GM21786 (cell line): ENCODE measurements around the gene ASB5.
"Not testable (repeated sequence)": the region's sequence is repeated elsewhere in the genome, so short reads cannot be mapped to it uniquely, and the experiment has no call there.

Experiments
- ATAC-seq: cut with Tn5 transposase; IDR thresholded peaks from one replicate; pipeline ENCODE4 v1.9.1; 2021; ENCODE audit not compliant: unreplicated experiment

The ASB5 gene

DNA sequence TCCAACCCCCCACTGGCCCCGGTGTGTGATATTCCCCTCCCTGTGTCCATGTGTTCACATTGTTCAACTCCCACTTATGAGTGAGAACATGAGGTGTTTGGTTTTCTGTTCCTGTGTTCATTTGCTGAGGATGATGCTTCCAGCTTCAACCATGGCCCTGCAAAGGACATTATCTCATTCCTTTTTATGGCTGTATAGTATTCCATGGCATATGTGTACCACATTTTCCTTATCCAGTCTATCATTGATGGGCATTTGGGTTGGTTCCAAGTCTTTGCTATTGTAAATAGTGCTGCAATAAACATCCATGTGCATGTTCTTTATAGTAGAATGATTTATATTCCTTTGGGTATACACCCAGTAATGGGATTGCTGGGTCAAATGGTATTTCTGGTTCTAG lies 10.5 kb upstream of the ASB5 start:
- ATAC-seq: not testable (repeated sequence)

DNA sequence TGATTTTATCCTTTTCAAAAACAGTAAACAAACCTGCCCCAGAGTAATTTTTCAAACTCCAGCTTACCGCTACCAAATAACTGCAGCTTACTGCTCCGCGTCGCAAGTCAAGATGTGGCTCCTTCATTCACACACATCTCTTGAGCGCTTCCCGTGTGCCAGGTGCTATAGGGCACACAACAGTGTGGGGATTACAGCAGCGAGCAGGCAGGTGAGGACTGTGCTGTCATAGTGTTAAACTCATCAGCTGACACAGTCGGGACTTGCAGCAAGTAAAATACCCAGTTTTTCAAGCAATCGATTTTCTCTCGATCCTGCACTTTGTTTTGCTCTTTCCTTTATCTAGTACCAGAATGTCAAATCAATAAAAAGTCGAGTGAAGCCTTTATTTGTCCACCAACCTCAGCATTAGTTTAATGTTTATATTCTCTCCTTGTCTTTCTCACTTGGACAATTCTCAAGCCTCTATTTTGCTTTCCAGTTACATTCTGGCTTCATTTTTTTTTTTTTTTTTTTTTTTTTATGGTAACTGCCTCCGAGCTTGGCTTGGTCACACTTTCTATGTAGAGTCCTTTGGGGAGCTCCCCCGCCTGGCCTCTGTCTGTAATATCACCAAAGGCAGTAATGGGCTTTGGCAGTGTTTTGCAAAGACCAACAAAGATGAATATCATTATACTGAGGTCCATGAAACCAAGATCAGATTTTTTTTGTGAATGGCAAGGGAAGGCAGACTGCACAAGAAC lies 8.3 kb upstream of the ASB5 start:
- ATAC-seq: peak; percentile 78

DNA sequence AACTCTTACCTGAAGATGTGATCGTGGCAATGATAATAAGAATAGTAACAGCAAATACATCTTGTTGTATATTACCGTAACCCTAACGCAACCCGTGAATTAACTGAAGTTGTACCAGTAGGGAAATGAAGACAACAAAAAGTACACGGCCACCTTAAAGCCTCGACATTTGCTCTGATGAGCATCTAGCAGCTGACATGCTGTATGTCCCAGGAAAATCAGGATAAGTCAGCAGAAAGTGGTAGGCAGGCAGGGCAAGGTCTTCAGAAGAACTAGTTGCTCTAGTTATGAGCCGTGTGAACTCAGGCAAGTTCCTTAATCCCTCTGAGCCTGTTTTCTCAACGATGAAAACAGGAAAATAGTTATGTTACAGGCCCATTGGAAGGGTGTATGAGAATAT lies 7.7 kb upstream of the ASB5 start:
- ATAC-seq: no peak

DNA sequence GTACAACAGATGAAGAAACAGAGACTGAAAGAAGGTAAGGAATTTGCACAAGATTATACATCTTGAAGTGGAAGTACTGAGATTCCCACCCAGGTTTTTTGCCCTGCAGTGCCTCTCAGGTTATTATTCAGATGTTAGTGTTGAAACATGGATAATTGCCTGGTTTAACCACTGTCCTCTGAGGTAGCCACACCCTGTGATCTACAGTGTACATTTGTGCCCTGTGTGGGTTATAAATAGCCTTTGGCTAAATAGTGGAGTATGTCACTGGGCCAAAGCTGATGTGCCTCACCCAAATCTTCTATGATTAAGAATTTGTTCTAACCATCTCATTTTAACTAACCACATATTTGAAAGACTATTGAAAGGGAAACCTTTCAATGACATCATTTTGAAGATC lies 5.4 kb upstream of the ASB5 start:
- ATAC-seq: no peak

DNA sequence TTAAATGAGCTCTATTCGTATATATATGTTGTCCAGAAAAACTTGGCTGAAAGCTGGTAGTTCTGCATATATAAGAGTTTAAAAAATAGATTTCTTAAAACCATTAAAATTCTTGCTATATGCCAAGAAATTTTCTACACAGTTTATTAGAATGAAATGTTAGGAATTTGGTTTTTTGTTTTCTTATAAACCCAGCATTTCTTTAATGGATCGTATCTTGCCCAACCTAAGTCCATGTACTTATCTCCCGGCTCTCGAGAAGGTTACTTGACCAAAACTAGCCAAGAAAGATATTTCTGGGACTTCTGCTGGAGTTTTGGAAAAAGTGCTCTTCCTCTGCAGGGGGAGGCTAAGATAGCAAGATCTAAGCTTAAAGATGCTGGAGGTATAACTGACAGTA lies 4.7 kb upstream of the ASB5 start:
- no peak for ATAC-seq

DNA sequence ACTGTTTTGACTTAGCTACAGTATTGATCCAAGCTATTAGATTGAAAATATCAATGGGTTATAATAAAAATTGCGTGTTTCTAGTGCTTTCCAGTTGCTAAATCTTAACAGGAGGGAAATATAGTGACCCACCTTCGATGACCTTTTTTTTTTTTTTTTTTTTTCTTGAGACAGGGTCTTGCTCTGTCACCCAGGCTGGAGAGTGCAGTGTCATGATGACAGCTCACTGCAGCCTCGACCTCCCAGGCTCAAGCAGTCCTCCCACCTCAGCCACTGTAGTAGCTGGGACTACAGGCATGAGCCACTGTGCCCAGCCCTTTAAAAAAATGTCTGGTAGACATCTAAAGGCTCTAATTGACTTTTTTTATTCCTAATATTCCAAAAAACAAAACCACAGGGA lies 3.8 kb upstream of the ASB5 start:
- ATAC-seq: no peak

DNA sequence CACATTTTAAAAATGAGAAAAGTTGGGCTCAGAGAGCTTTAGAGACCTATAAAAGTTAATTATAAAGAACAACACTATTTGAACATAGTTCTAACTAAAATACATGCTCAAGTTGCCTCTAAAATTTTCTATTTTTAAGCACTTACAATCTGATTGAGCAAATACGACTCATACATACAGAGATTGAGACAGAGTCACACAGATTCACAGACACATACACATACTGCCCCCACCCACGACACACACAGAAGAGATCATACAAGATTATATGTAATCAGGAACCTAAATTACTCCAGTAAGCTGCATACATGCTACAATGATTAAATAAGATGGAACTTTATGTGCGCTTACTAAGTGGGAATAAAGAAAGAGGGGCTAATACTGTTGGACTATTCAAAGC lies 2.7 kb upstream of the ASB5 start:
- no peak for ATAC-seq

DNA sequence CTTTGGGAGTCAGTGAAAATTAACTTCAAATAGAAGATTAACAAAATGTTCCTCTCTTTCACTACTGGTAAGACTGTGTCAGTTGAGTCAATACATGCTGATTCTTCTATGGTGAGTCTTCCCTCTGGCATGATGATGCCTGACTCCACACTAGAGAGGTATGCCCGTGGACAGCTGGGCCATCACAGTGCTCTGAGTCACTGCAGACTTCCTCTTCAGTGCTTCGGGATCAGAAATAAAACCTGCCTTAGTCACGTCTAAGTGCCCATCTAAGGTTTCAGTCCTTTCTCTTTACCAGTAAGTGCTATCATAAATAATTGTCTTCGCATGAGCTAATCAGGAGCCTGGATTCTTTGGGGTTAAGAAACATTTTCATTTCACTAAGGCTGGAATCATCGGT lies 1.6 kb upstream of the ASB5 start:
- ATAC-seq: peak; percentile 31

DNA sequence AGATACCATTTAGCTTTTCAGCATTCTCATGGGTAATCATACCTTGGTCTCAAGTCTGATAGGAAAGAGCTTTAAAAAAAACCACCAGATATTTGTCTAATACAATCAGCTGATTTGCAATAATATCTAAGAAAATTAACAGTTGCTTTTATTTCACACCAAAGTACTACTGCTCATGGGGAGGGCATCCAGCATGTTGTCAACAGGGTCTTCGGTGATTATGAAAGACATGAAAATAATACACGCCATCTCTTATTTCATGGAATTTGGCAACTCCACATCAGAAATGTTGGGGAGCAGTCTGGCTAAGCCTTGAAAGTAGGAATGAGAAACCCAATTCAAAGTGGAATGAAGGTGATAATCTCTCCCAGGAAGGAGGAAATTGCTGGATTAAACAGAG lies 3.0 kb downstream of the ASB5 start:
- ATAC-seq: no peak

DNA sequence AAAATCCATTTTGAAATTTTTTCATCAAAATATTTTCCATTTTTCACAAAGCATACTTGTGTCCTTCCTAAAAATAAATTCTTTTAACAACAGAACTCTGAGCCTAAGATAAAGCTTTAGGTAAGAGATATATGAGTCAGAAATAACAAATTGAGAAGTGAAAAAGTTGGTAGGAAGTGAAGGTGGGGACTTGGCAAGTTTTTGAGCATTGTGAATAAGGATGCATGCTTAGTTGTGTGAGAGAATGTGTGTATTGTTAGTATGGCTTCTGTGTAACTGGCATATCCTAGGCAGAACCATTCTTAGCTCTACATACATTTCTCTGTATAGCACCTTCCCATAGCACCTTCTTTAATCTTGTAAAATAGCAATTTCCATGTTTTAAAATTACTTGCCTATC lies 6.8 kb downstream of the ASB5 start:
- peak; percentile 88 for ATAC-seq

DNA sequence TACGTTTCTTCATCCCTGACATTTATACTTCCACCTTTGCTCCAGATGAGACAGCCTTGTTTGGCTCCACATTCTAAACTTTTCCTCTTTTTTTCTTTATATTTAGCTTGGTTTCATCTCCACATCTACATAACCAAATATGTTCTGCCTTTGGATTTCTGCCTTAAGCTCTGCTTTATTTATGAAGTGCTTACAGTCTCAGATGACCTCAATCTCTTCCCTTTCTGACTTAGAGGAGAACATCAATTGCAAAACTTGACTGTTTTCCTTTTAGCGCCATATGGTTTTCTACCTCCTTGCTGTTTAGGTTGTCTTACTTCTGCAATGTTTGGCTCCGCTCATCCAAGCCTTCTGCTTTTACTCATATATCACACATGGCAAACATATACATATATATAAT lies 7.5 kb downstream of the ASB5 start:
- ATAC-seq: no peak

DNA sequence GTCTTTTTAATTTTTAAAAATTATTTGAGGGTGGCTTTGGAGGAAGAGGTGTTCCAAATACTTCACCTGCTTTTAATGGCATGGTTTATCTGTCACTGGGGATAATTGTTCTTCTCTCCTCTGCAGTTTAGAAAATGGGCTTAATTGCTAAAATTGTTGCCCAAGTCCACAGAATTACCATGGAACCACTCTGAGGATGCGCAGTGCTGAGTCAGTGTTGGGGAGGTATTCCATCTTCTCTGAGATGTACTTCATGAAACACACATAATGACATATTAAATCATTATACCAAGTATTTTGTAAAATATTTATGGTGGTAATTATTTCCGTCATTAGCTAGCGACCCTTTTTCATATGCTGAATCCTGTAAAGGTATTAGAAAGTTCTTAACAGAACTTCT lies 8.0 kb downstream of the ASB5 start:
- ATAC-seq: no peak

DNA sequence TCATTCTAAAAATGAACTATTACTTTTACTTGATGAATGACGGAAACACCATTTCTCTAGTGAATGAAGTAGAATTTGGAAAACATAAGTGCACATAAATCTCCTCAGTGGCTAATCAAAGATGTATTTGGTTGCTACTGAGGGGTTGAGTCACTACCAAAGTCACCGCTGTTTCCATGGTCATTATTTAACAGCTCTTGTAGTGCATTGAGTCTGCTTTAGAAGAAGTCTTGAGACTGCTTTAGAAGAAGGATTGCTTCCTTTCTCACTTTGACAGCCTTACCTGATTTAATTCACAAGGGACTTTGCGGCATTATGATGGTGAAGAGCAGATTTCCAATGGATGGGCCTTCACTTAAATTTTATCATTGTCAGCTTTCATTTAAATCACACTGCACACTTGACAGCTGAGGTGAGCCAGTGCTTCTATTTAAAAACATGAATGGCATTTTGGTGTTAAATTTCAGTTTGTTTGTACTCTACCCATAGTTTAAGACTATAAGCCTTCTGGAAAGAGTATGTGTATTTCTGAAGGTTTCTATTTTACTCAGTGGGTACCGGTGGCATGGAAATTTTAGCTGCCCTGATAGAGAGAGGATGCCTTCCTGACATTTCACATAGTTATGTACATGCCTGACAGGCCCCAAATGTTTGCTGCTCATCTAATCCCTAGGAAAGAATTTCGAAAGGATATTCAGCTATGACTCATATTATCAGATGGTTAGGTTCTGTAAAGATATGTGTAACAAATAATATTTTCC lies 9.5 kb downstream of the ASB5 start:
- ATAC-seq: no peak

DNA sequence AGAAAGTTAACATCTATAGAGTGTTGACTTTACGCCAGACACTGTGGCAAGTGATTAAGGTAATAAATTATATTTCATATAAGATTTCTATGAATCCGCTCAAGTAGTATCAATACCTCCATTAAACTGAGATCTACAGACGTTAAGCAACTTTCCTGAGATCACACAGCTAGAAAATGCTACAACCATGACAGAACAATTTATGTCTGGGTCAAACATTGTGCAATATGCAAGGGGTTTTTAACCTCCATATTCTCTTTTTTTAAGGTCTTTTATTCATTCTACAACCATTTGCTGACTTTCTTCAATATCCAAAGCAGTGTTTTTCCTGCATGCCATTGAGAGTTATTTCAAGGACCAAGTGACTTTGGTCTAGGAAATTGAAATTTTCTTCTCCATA lies 10.9 kb downstream of the ASB5 start:
- no peak for ATAC-seq

DNA sequence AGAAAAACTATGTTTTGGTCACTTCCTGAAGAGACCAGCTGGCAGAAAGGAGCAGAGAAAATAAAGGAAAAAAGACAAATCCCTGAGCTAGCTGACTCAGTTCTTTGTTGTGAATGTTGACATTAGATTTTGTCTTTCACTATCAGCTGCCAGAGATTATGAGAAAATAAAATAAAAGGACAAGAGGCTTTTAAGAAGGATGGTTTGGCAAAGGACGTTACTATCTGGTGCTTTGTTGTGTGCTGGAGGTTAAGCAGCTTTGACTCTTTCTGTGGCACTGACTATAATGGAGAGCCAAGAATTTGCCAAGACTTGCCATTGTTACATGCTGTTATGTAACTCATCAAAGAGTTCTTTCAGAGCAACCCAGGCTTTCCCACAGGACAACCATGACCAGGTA lies 12.1 kb downstream of the ASB5 start:
- no peak for ATAC-seq

DNA sequence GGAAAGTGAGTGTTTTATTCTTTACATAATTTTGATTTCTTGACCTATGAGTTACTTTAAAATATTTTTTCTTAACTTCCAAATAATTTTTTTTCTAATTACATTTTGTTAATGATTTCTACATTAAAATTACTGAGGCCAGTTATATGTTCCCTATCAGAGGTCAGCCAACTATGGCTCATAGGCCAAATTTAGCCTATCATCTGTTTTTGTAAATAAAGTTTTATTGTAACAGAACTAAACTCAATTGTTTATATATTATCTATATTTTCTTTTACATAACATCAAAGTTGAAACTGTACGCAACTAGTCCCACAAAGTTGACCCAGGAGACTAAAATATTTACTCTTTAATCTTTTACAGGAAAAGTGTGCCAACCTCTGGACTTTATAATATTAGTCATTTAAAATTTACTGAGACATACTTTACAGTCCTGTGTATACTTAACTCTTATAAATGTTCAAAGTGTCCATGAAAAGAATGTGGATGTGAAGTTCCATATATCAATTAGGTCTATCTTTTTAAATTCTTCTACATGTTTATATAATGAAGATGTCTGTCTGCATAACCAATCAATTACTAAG lies 26.2 kb downstream of the ASB5 start:
- no peak for ATAC-seq

DNA sequence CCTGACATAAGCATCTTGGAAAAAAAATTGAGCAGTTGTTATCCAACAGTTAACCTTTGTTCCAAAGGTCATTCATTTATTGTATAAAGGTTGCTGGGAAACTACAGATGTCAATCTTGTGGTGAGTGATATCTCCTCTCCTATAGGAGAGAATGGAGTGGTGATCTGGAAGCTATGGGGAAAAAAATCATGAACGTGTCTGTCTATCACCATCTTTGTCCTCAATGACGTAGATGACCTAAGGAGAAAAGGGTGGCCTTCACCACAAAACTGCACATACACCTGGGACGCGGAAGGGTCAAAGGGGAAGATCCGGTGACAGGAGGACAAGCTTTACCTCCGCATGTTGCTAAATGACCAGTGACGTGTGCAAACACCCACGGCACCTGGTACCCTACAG lies 27.3 kb downstream of the ASB5 start:
- no peak for ATAC-seq

DNA sequence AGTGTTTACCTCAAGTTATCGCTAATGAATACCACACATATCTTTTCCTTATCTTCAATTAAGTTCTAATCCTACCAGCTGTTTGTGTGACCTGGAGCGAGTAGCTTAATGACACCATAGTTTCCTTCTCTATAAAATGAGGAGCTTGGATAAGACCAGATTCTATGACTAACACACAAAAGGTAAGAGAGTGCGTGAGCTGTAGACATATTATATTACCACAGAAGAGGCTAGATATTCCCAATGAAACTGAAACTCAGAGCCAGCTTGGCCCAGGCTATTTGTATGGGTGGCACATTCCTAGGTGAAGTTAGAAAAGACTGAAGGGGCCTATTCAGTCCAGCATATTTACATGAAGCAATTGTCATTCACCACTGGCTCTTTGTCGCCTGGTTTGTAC lies 30.2 kb downstream of the ASB5 start:
- ATAC-seq: no peak

DNA sequence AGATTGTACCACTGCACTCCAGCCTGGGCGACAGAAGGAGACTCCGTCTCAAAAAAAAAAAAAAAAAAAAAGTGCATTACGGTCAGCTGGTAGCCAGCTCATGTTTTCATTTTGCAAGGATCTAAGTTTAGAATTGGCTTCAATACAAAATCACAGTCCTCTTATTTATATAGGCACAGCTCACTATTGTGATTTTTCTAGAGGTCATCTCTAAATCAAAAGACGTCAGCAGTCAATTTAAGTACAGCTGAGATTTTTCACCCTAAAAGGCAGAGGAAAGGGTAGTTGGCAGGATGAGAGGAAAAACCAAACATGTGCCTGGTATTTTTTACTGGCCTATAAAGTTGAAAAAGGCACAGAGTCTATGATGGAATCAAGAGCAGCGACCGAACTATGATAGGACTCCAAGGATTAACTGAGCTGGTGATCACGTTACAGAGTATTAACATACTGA lies 30.8 kb downstream of the ASB5 start:
- no peak for ATAC-seq

DNA sequence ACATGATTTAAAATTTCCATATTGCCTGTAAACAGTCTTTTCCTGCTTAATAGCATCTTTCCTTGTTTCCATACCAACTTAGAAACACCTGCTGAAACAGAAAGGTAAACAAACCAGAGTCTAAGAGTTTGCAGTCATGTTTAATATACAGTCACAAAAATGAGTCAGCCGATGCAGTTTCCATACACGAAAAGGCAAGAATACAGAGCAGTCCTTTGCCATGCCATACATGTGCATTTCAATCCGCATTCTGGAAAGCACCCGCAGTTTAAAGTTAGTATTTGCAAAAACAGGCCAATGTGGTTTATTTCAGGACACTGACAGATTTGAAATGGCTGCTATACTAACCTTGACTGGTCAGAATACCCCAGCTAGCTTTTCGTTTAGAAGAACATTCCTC lies 32.1 kb downstream of the ASB5 start:
- ATAC-seq: no peak

DNA sequence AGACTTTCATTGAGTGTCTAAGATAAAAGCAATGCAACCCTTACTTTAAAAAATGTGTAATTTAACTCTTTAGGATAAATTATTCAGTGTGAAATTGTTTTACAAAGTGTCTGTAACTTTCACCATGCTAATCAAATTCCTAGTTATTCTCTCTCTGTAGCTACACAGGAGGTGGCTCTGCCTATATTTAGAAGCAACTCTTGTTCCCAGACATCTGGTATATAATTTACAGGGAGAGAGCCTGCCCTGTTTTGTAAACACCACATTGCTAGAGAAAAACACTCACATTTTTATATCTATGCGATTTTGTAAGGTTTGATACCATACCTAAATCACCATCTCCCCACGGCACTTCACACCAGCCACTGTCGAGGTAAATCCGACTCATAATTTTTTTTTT lies 38.2 kb downstream of the ASB5 start:
- no peak for ATAC-seq

DNA sequence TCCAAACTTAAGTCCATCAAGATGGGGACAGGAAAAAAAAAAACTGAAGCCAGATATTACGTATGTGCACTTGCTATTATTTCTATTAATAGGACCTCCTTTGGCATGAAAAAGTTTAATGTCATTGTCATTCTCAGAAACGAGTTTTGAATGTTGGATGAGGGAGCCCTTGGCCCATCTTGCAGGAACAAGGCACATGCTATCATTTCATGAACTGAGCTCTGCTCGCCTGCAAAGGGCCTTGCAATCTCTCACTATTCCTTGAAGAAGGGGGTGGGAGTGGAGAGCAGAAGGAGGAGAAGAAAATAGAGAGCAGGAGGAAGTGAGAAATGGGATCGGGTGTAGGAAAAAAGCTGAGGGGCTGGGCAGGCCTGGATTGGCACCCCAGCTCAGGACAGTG lies 39.4 kb downstream of the ASB5 start:
- no peak for ATAC-seq
